ENCODE measurements around the gene GALNT13.
A peak's percentile ranks its signal among the peaks of the same experiment; 100 is the strongest.

GALNT13 gene

DNA sequence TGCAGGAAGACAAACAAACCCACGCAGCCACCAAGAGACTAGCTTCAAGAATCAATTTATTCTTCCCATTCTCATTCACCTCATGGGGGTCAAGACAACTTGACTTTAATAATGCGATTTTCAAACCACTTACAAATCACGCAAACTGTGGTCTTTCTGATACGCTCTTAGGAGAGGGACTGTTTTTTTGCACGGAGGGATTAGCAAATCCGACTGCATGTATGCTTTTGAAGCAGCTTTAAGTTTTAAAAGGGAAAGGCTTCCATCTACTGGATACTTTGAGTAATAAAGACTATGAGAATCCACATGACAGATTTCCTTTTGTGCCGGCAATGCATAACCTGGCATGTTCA lies 503.8 kb downstream of the GALNT13 start:
- peak; percentile 77 for DNase-seq (ENCODE audit: low read depth)
- no peak overlapping the region for H3K4me3 ChIP-seq (ENCODE audit: control insufficient read depth, low read depth, low read length)
- TF ChIP-seq, protein P1, sequence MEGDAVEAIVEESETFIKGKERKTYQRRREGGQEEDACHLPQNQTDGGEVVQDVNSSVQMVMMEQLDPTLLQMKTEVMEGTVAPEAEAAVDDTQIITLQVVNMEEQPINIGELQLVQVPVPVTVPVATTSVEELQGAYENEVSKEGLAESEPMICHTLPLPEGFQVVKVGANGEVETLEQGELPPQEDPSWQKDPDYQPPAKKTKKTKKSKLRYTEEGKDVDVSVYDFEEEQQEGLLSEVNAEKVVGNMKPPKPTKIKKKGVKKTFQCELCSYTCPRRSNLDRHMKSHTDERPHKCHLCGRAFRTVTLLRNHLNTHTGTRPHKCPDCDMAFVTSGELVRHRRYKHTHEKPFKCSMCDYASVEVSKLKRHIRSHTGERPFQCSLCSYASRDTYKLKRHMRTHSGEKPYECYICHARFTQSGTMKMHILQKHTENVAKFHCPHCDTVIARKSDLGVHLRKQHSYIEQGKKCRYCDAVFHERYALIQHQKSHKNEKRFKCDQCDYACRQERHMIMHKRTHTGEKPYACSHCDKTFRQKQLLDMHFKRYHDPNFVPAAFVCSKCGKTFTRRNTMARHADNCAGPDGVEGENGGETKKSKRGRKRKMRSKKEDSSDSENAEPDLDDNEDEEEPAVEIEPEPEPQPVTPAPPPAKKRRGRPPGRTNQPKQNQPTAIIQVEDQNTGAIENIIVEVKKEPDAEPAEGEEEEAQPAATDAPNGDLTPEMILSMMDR (conservative IDR thresholded peaks at IDR 0.05; ENCODE audit: control insufficient read depth, insufficient read depth, low read depth, low read length): peak; percentile 43

DNA sequence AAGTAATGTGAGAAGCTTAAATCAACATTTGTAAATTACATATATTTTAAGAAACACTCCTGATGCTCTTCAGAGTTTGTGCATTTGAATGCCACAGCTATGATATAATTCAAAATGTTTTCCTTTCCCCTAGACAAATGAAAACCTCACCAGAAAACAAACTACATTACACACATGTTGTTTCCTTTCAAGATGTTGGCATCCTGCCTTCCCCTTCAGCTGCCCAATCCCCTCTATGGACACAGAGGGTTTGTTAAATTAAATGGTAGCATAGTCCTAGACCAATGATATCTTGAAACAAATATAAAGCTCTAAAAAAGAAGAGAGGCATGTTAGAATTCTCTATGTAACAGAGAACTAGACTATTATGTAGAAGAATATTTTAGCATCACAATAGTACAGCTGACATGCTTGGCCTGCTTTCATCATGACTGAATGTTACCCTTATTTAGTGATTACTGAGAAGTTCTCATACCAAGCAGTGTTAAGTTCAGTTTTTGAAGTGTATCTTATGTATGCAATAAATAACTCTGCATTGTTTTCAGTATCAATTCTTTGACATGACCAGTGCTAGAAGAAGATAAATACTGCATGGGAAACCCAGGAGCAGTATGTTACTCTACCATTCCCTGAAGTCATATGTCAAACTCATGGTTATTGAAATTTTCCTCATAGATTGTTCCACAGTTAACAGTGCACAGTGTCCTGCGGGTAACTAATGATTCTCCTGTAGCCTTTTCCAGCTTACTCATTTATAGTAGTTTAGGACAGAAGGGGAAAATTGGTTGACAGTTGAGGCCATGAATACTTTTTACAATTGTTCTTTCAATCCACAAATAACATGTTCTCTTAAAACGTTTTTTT lies 510.4 kb downstream of the GALNT13 start:
- TF ChIP-seq, protein P1 (conservative IDR thresholded peaks at IDR 0.05; ENCODE audit: control insufficient read depth, insufficient read depth, low read depth, low read length): no peak
- H3K4me3 ChIP-seq (ENCODE audit: control insufficient read depth, low read depth, low read length): no peak overlapping the region
- no peak for DNase-seq (ENCODE audit: low read depth)

GRCh38 chr2:154386186-154386585 lies 514.5 kb downstream of the GALNT13 start:
- DNase-seq (ENCODE audit: low read depth): no peak
- TF ChIP-seq, protein P1 (conservative IDR thresholded peaks at IDR 0.05; ENCODE audit: control insufficient read depth, insufficient read depth, low read depth, low read length): no peak
- H3K4me3 ChIP-seq (ENCODE audit: control insufficient read depth, low read depth, low read length): no peak overlapping the region

DNA sequence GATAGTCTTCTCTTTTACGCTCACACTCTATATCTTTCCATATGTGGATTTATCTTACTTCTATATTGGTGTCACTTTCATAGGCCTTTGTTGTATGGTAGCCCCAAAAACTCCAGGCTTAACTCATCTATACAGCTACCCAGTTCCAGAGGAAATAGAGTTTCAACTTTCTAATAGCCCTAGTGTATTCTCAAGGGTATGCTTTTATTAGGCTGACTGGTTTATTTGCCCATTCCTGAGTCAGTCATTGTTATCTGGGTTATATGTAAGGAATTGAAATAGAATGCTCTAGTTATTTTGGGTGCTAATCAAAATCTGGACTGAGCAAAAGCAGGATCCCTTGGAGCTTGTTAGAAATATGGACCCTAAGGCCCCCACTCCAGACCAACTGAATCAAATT lies 519.3 kb downstream of the GALNT13 start:
- TF ChIP-seq, protein P1 (conservative IDR thresholded peaks at IDR 0.05; ENCODE audit: control insufficient read depth, insufficient read depth, low read depth, low read length): no peak
- H3K4me3 ChIP-seq (ENCODE audit: control insufficient read depth, low read depth, low read length): no peak overlapping the region
- no peak for DNase-seq (ENCODE audit: low read depth)

GRCh38 chr2:154392256-154392655 lies 520.5 kb downstream of the GALNT13 start:
- no peak overlapping the region for H3K4me3 ChIP-seq (ENCODE audit: control insufficient read depth, low read depth, low read length)
- TF ChIP-seq, protein P1 (conservative IDR thresholded peaks at IDR 0.05; ENCODE audit: control insufficient read depth, insufficient read depth, low read depth, low read length): no peak
- DNase-seq (ENCODE audit: low read depth): no peak

GRCh38 chr2:154394600-154394999 lies 522.9 kb downstream of the GALNT13 start:
- TF ChIP-seq, protein P1 (conservative IDR thresholded peaks at IDR 0.05; ENCODE audit: control insufficient read depth, insufficient read depth, low read depth, low read length): no peak
- no peak overlapping the region for H3K4me3 ChIP-seq (ENCODE audit: control insufficient read depth, low read depth, low read length)
- no peak for DNase-seq (ENCODE audit: low read depth)
